Vagina (tissue), 2 donors: Measurements from ENCODE around the gene LRRC73.

ENCODE experiments used
- POLR2A ChIP-seq, 2 donors: fragments of 450-650 bp; IDR thresholded peaks; one replicate each; pipeline ENCODE4 v1.6.1; 2017; ENCODE audit warnings: antibody characterized with exemption in 2 of 2, mild to moderate bottlenecking in 2 of 2, moderate library complexity in 2 of 2
- POLR2AphosphoS5 ChIP-seq, 2 donors: sonication (generic); formaldehyde crosslinking; IDR thresholded peaks; one replicate each; pipeline ENCODE4 v1.9.0; 2017; ENCODE audit warnings: antibody characterized with exemption in 2 of 2, mild to moderate bottlenecking in 2 of 2, low read depth in 1 of 2; ENCODE audit not compliant: insufficient read depth in 1 of 2
- TF ChIP-seq, protein P1 (sequence below), 3 experiments: fragments of 450-650 bp in 2 of 3; fragments of 200-600 bp in 1 of 3; sonication (generic) in 1 of 3; IDR thresholded peaks; one replicate each; pipeline ENCODE4 v1.5.1; 2017 to 2019; ENCODE audit warnings: antibody characterized with exemption in 3 of 3, mild to moderate bottlenecking in 2 of 3, moderate library complexity in 2 of 3

DNA sequence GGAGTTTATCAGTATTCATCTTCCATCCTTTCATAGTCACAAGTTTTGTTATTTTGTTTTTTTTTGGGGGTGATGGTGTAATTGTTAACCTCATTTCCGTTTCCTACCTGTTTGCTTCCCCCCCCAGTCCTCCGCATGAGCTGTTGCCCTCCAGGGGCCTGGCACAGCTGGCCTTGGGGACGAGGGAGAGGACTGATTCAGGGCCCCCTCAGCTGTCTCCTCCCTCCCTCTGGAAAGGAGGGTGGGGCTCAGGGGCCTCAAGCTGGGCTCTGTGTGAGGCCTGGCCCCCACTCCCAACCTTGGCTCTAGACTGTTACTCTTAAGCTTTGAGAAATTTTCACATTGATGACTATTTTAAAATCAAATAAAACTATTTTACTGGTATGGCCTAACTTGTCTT, 4.0 kb downstream of the LRRC73 start:
- TF ChIP-seq POLR2A (IDR thresholded peaks at IDR 0.05) (no peak), POLR2AphosphoS5 (IDR thresholded peaks at IDR 0.05; ENCODE audit: insufficient read depth in 1 of 2, low read depth in 1 of 2) (no peak)
- TF ChIP-seq, protein P1, sequence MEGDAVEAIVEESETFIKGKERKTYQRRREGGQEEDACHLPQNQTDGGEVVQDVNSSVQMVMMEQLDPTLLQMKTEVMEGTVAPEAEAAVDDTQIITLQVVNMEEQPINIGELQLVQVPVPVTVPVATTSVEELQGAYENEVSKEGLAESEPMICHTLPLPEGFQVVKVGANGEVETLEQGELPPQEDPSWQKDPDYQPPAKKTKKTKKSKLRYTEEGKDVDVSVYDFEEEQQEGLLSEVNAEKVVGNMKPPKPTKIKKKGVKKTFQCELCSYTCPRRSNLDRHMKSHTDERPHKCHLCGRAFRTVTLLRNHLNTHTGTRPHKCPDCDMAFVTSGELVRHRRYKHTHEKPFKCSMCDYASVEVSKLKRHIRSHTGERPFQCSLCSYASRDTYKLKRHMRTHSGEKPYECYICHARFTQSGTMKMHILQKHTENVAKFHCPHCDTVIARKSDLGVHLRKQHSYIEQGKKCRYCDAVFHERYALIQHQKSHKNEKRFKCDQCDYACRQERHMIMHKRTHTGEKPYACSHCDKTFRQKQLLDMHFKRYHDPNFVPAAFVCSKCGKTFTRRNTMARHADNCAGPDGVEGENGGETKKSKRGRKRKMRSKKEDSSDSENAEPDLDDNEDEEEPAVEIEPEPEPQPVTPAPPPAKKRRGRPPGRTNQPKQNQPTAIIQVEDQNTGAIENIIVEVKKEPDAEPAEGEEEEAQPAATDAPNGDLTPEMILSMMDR (IDR thresholded peaks at IDR 0.05) = no peak
